Measurements from ENCODE around the gene ROM1.

ROM1 gene

GRCh38 chr11:62646825-62647608 lies 34.0 kb downstream of the ROM1 start:
- Histone ChIP-seq H3K9me3 (ENCODE audit: insufficient read depth, low read length) (no peaks in the 10 kb centered on the region), H3K4me3 (ENCODE audit: low read length) (peak overlapping the region; percentile 44), H3K4me1 (ENCODE audit: low read length) (peaks cover 15% of the 10 kb centered on the region), H3K9ac (ENCODE audit: low read length) (no peak overlapping the region), H4K20me1 (ENCODE audit: insufficient read depth, low read length) (no peaks in the 10 kb centered on the region), H2AFZ (ENCODE audit: low read depth, low read length) (no peak overlapping the region), H3K27ac (ENCODE audit: low read length) (no peak overlapping the region), H3K36me3 (replicated peaks; ENCODE audit: low read depth, low read length) (peaks cover 28% of the 10 kb centered on the region), H3K79me2 (ENCODE audit: low read length) (peaks cover 63% of the 10 kb centered on the region), H3K27me3 (ENCODE audit: low read depth, low read length) (no peaks in the 10 kb centered on the region), H3K4me2 (ENCODE audit: low read length) (peak overlapping the region; percentile 51)
- TF ChIP-seq EZH2phosphoT487 (IDR thresholded peaks at IDR 0.05; ENCODE audit: low read depth) (no peak), CTCF (IDR thresholded peaks at IDR 0.05; ENCODE audit: low read depth, low read length) (no peak)

GRCh38 chr11:62647609-62648005 lies 34.5 kb downstream of the ROM1 start:
- Histone ChIP-seq H2AFZ (ENCODE audit: low read depth, low read length) (no peak overlapping the region), H3K9ac (ENCODE audit: low read length) (no peak overlapping the region), H3K79me2 (ENCODE audit: low read length) (peaks cover 63% of the 10 kb centered on the region), H3K9me3 (ENCODE audit: insufficient read depth, low read length) (no peaks in the 10 kb centered on the region), H3K4me1 (ENCODE audit: low read length) (peaks cover 20% of the 10 kb centered on the region), H3K27ac (ENCODE audit: low read length) (no peak overlapping the region), H3K27me3 (ENCODE audit: low read depth, low read length) (no peaks in the 10 kb centered on the region), H3K4me3 (ENCODE audit: low read length) (no peak overlapping the region), H4K20me1 (ENCODE audit: insufficient read depth, low read length) (no peaks in the 10 kb centered on the region), H3K4me2 (ENCODE audit: low read length) (no peak overlapping the region), H3K36me3 (replicated peaks; ENCODE audit: low read depth, low read length) (peaks cover 27% of the 10 kb centered on the region)
- no peak for TF ChIP-seq EZH2phosphoT487 (IDR thresholded peaks at IDR 0.05; ENCODE audit: low read depth)

- no peak overlapping the region for H3K27ac ChIP-seq (ENCODE audit: low read length)
Observed at GRCh38 chr11:62648185-62648966, 35.3 kb downstream of the ROM1 start.

GRCh38 chr11:62648967-62649364 lies 35.9 kb downstream of the ROM1 start:
- no peak overlapping the region for H2AFZ ChIP-seq (ENCODE audit: low read depth, low read length)
- H3K9ac ChIP-seq (ENCODE audit: low read length): no peak overlapping the region
- H3K79me2 ChIP-seq (ENCODE audit: low read length): peaks cover 55% of the 10 kb centered on the region
- H3K36me3 ChIP-seq (replicated peaks; ENCODE audit: low read depth, low read length): peaks cover 22% of the 10 kb centered on the region
- no peak overlapping the region for H3K4me2 ChIP-seq (ENCODE audit: low read length)
- H4K20me1 ChIP-seq (ENCODE audit: insufficient read depth, low read length): no peaks in the 10 kb centered on the region
- no peak overlapping the region for H3K4me3 ChIP-seq (ENCODE audit: low read length)
- no peaks in the 10 kb centered on the region for H3K9me3 ChIP-seq (ENCODE audit: insufficient read depth, low read length)
- no peaks in the 10 kb centered on the region for H3K27me3 ChIP-seq (ENCODE audit: low read depth, low read length)
- H3K27ac ChIP-seq (ENCODE audit: low read length): no peak overlapping the region
- no peak for TF ChIP-seq EZH2phosphoT487 (IDR thresholded peaks at IDR 0.05; ENCODE audit: low read depth)
- TF ChIP-seq CTCF (IDR thresholded peaks at IDR 0.05; ENCODE audit: low read depth, low read length): no peak
- peaks cover 20% of the 10 kb centered on the region for H3K4me1 ChIP-seq (ENCODE audit: low read length)

More at GRCh38 chr11:62648185-62648966, 35.3 kb downstream of the ROM1 start:
- Histone ChIP-seq H3K36me3 (replicated peaks; ENCODE audit: low read depth, low read length) (peaks cover 22% of the 10 kb centered on the region), H2AFZ (ENCODE audit: low read depth, low read length) (no peak overlapping the region), H3K9me3 (ENCODE audit: insufficient read depth, low read length) (no peaks in the 10 kb centered on the region), H3K4me2 (ENCODE audit: low read length) (no peak overlapping the region), H3K4me3 (ENCODE audit: low read length) (no peak overlapping the region), H3K27me3 (ENCODE audit: low read depth, low read length) (no peaks in the 10 kb centered on the region), H3K4me1 (ENCODE audit: low read length) (peaks cover 20% of the 10 kb centered on the region), H4K20me1 (ENCODE audit: insufficient read depth, low read length) (no peaks in the 10 kb centered on the region), H3K79me2 (ENCODE audit: low read length) (peaks cover 61% of the 10 kb centered on the region), H3K9ac (ENCODE audit: low read length) (no peak overlapping the region)
- no peak for TF ChIP-seq EZH2phosphoT487 (IDR thresholded peaks at IDR 0.05; ENCODE audit: low read depth)
- no peak for TF ChIP-seq CTCF (IDR thresholded peaks at IDR 0.05; ENCODE audit: low read depth, low read length)

All from OCI-LY3 (cell line).